DOHH2 (cell line): ENCODE measurements around the gene CASR.

Source experiments
- H3F3A ChIP-seq: fragments of 200-600 bp; sonication (generic), shearing (Covaris generic); 2 replicates; pipeline ENCODE4 v1.6.0; 2016; ENCODE audit warnings: antibody characterized with exemption, mild to moderate bottlenecking; ENCODE audit not compliant: control insufficient read depth, insufficient read depth
- H3K27ac ChIP-seq: fragments of 200-600 bp; sonication (generic); 2 replicates; pipeline ENCODE4 v1.5.1; 2014; ENCODE audit warnings: low read depth, mild to moderate bottlenecking, low read length, moderate library complexity
- H3K27me3 ChIP-seq: fragments of 200-600 bp; sonication (generic); 2 replicates; pipeline ENCODE4 v1.6.1; 2014; ENCODE audit warnings: mild to moderate bottlenecking, low read length, mixed read lengths; ENCODE audit not compliant: control insufficient read depth
- H3K36me3 ChIP-seq: fragments of 200-600 bp; sonication (generic); 2 replicates; pipeline ENCODE4 v1.6.1; 2014; ENCODE audit warnings: mild to moderate bottlenecking, low read length, moderate library complexity, mixed read lengths; ENCODE audit not compliant: control insufficient read depth
- H3K4me1 ChIP-seq: fragments of 200-600 bp; sonication (generic); 2 replicates; pipeline ENCODE4 v1.6.1; 2014; ENCODE audit warnings: mild to moderate bottlenecking, low read length, mixed read lengths; ENCODE audit not compliant: control insufficient read depth
- H3K4me2 ChIP-seq: fragments of 200-600 bp; sonication (generic); 2 replicates; pipeline ENCODE4 v1.6.0; 2014; ENCODE audit warnings: mild to moderate bottlenecking, low read length, moderate library complexity
- H3K4me3 ChIP-seq: fragments of 200-600 bp; sonication (generic); 2 replicates; pipeline ENCODE4 v1.5.1; 2014; ENCODE audit warnings: mild to moderate bottlenecking, low read length, mixed read lengths
- H3K79me2 ChIP-seq: fragments of 200-600 bp; sonication (generic); 2 replicates; pipeline ENCODE4 v1.6.1; 2014; ENCODE audit warnings: mild to moderate bottlenecking, low read length, mixed read lengths; ENCODE audit not compliant: control insufficient read depth
- H3K9me2 ChIP-seq: fragments of 200-600 bp; sonication (generic); replicated peaks from 2 replicates; pipeline ENCODE4 v1.6.1; 2014; ENCODE audit warnings: mild to moderate bottlenecking, low read length, mixed read lengths; ENCODE audit not compliant: control insufficient read depth
- H3K9me3 ChIP-seq: fragments of 200-600 bp; sonication (generic); 2 replicates; pipeline ENCODE4 v1.6.1; 2014; ENCODE audit warnings: antibody characterized with exemption, low read length, mixed read lengths; ENCODE audit not compliant: control insufficient read depth, insufficient read depth
- H4K20me1 ChIP-seq: fragments of 200-600 bp; sonication (generic); 2 replicates; pipeline ENCODE4 v1.6.0; 2014; ENCODE audit warnings: low read depth, mild to moderate bottlenecking, antibody characterized with exemption, low read length, moderate library complexity; ENCODE audit not compliant: control insufficient read depth, insufficient read depth
- CTCF ChIP-seq: fragments of 200-600 bp; sonication (generic); IDR thresholded peaks from one replicate; pipeline ENCODE4 v1.5.1; 2014; ENCODE audit warnings: antibody characterized with exemption, mild to moderate bottlenecking, low read depth, low read length; ENCODE audit not compliant: poor library complexity, severe bottlenecking
- EZH2phosphoT487 ChIP-seq: fragments of 200-600 bp; sonication (generic); IDR thresholded peaks from 2 replicates; pipeline ENCODE4 v1.6.1; 2017; ENCODE audit warnings: borderline replicate concordance, mild to moderate bottlenecking, antibody characterized with exemption, low read length, moderate library complexity, mixed read lengths

Gene CASR

GRCh38 chr3:122301063-122301462, 117.6 kb downstream of the CASR start:
- Histone ChIP-seq H3K27ac (no peak overlapping the region), H3K27me3 (no peaks in the 10 kb centered on the region; the same call in 1 of the 2 replicates), H3K4me2 (no peak overlapping the region), H3K36me3 (no peaks in the 10 kb centered on the region), H3K9me3 (no peaks in the 10 kb centered on the region), H3K4me1 (peaks cover 7% of the 10 kb centered on the region), H3K4me3 (no peak overlapping the region), H4K20me1 (no peaks in the 10 kb centered on the region), H3F3A (0 out of 2 replicates have a peak, but pooled peaks cover 3% of the 10 kb centered on the region), H3K79me2 (no peaks in the 10 kb centered on the region), H3K9me2 (no peaks in the 10 kb centered on the region)
- TF ChIP-seq EZH2phosphoT487: no peak
- no peak for TF ChIP-seq CTCF

GRCh38 chr3:122305818-122306621, 122.6 kb downstream of the CASR start:
- Histone ChIP-seq H3K4me1 (peaks cover 4% of the 10 kb centered on the region), H3K36me3 (no peaks in the 10 kb centered on the region), H3F3A (no peaks in the 10 kb centered on the region), H3K9me2 (no peaks in the 10 kb centered on the region), H3K27ac (no peak overlapping the region), H3K79me2 (no peaks in the 10 kb centered on the region), H3K27me3 (peaks cover 8% of the 10 kb centered on the region; the same call in 1 of the 2 replicates), H4K20me1 (no peaks in the 10 kb centered on the region), H3K4me2 (no peak overlapping the region), H3K9me3 (no peaks in the 10 kb centered on the region), H3K4me3 (no peak overlapping the region)
- TF ChIP-seq CTCF (peak; percentile 52), EZH2phosphoT487 (no peak)

- Histone ChIP-seq H3K36me3 (no peaks in the 10 kb centered on the region), H3K79me2 (no peaks in the 10 kb centered on the region), H3K27me3 (peaks cover 8% of the 10 kb centered on the region; the same call in 1 of the 2 replicates), H3F3A (no peaks in the 10 kb centered on the region), H3K4me3 (no peak overlapping the region), H3K27ac (no peak overlapping the region), H3K9me2 (no peaks in the 10 kb centered on the region), H4K20me1 (no peaks in the 10 kb centered on the region), H3K4me1 (no peaks in the 10 kb centered on the region), H3K4me2 (no peak overlapping the region), H3K9me3 (no peaks in the 10 kb centered on the region)
- no peak for TF ChIP-seq CTCF
- no peak for TF ChIP-seq EZH2phosphoT487
Measured at GRCh38 chr3:122306622-122306953, 123.1 kb downstream of the CASR start.
